Putamen (tissue), 1 donor: ENCODE data around the gene SH3BP1.
A peak's percentile ranks its signal among the peaks of the same experiment; 100 is the strongest.
"Not testable (repeated sequence)": the region's sequence is repeated elsewhere in the genome, so short reads cannot be mapped to it uniquely, and the experiment has no call there.

Source experiments
- DNase-seq: peaks from one replicate; pipeline ENCODE4 v3.0.0-alpha.2; 2016; ENCODE audit warnings: low spot score

Gene SH3BP1

DNA sequence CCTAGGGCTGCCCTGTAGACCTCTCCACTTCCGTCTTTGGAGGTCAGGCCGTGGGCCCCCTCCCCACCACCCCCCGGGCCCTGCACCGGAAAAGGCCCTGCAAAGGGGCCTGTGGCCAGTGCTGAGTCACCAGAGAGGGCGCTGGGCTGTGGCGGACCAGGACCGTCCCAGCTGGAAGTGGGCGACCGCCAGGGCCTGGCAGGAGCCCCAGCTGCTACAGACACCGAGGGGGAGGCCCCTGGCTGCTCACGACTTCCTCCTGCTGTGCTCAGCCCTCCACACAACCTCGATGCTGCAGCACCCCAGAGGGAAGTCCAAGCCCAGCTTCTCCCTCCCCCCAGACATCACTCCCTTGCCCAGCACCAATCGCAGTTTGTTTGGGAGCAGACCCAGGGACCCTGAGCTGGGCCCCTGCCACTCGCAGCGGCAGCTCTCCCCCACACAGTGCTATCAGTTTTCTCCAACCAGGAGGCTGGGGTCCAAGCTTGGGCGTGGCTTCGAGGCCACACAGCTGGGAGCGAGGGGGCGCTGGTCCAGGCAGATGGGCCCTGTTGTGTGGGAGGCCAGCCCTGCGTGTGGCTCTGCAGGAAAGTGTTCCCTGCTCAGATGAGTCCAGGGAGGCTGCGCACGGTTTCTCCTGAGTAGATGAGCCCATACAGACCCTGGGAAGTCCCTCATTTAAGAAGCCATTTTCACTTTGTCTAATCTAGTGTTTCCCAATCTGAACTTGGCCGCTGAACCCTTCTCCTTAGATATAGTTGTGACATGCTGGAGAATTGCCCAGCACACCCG, 5.6 kb upstream of the SH3BP1 start:
- peak; percentile 71 for DNase-seq

DNA sequence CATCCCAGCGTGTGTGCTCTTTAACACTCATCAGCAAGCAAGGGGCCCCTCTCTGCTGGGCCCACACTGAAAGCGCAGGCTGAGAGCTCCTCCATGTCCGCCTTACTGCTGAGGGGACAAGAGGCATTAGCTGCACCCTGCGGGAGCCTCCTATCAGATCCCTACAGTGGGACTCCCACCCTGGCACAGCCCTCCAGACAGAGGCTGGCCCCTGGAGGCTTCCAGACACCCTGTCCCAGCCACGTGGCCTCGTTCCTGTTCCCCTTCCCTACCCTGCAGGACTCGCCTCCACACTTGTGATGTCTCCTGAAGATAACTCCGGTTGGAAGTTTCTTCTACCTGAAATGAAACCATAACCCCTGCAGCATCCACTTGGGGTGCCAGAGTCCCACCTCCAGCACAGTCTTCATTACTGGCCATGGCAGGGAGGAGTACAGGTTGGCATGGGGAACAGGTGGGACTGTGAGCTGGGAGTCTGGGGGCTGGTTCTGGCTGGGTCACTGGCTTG, 5.0 kb upstream of the SH3BP1 start:
- DNase-seq, result no peak

DNA sequence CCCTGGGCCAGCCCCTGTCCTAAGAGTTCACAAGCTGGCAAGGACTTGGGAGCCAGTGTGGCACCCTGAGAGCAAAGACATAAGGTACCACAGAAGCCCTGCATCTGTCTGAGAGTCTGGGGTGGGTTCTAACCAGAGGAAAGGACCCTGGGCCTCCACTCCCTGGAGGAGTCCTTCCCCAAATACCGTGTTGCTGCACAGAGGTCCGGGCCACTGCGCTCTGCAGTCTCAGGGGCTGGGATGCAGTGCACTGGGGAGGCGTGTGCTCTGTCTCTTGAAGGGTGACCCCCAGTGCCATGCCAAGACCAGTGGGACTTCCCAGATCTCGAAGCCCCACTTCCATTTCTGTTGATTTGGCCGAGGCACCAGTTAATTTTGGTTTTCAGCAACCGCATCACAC, 4.3 kb upstream of the SH3BP1 start:
- no peak for DNase-seq

DNA sequence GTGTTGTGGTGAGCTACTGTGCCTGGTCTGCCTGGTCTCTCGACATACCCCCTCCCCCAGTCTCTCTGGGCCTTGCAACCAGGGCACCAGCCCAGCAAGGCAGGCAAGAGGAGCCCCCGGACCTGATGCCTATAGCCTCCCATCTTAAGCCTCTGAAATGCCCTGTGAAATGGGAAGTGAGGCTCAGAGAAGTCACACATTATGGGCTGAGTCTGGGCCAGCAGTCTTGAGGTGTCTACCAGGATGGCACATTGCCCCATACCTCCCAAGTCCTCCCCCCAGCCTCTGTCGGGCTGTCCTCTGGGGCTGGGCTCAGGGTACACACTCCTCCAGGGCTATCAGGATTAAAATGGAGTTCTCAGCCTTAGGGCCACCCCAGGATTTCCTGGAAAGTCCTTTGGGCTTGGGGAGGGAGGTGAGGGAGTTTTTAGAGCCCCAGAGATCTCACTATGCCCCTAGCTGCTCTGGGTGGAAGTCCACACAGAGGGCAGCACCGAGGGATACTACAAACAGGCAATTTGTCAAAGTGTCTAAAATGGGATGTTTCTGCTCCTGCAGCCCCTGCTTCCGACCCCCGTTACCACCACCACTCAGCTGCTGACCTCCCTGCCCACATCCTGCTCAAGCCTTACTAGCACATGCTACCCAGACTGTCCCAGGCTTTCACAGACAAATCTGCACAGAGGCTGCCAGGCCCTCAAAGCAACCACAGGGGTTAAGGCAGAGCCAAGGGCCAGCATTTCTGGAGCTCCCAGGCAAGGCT, 3.1 kb upstream of the SH3BP1 start:
- no peak for DNase-seq

DNA sequence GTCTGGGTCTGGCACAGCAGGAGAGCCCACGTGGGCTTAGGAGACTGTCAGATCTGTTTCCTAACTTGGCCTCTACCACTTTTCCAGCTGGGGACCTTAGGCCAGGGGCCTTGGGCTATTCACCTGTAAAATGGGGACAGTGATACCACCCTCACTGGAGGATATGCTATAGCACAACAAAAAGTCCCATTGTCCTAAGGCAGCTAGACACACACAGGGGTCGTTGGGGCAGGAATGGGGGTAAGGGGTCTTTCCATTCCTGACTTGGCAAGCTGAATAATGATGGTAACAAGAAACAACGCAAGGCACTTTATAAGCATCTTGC, 2.6 kb upstream of the SH3BP1 start:
- no peak for DNase-seq

DNA sequence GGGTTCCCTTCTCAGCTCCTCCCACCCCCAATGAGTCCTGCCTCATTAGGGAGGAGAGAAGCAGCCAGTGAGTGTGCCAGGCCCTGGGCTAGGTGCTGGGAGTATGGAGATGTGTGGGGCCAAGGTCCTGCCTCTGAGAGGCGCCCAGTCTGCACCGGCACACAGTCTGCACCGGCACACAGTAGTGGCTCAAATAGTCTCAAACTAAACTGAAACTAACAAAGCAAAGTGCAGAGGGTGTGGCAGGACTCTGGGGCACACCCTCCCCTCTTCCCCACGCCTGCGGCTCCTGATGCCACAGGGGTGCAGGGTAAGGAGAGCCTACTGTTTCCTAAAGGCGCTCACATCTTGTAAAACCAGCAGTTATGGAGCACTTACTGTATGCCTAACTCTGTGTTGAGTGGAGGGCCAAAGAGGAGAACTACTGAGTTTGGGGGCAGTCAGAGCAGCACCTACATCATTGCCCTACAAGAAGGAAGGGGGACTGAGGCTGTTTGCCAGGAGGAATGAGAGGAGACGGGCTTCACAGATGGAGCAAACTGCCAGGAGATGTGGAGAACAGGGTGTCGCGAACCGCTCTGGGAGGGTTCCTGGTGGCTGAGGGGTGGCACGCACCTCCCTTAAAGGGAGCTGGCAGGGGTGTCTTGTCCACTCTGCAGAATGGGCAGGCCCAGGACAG, 939 bp upstream of the SH3BP1 start:
- no peak for DNase-seq

DNA sequence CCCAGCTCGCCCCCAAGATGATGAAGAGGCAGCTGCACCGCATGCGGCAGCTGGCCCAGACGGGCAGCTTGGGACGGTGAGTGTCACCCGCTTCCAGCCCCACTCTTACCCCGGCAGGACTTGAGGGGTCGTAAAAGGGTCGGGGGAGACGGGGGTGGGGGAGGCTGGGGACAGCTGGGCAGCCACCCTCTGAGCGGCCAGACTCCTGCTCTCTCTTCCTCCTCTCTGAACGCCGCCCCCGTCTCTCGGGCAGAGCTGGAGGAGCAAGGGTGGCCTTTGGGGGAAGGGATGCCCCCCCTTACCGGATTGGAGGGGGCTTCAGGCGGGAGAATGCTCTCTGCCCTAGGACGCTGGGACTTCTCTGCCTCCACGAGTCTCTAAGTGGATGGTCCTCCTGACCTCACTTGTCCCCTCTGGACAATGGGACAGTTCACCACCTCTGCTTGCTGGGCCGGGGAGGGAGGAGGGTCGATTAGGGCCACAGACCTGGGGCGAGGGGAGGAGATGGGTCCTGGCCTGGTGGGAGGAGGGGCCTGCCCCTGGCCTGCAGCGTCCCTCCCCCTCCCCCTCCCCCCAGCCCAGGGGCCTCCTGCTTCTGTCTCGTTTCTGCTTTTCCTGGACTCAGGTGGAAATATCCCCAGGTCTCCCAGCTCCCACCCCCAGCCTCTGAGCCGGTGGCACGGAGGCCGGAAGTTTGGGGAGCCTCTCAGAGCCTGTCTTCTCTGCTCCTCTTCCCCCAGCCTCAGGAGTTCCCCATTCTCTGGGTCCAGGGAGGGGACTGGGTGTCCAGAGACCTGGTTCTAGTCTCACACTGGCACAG, 512 bp downstream of the SH3BP1 start:
- no peak for DNase-seq

DNA sequence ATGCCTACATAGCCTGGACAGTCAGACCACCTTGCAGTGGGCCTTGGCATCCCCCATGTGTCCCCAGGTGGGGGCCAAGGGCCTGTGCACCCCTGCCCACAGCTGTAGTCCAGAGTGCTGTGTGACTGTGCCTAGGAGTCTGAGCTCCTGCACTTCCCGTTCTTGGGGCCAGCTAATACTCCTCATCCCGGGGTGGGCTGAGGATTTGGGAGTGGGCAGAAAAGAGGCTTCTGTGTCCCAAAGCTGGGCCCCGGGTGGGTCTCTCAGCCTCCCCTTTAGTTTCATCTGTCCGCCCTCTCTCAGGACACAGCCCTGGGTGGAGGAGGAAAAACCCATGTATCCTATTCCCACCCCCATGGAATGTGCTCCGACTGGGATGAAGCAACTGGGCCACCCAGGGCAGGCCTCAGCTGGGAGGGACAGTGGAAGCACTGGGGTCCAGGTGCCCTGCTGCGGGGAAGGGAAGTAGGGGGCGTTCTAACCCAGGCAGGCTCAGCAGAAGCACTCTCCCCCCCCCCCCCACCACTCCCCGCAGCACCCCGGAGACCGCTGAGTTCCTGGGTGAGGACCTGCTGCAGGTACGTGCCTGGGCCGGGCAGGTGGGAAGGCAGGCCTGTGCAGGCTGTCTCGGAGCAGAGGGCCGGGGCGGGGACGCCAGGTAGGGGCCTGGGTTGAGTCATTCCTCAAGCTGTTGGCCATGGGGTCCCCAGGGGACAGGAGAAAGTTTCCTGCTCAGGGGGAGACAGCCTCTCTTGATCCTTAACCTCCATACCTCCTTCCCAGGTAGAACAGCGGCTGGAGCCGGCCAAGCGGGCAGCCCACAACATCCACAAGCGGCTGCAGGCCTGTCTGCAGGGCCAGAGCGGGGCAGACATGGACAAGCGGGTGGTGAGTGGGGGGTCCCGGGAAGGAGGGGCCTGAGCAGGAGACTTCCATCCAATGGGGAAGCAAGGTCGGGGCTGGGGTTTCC, 1.4 kb downstream of the SH3BP1 start:
- DNase-seq, result no peak

DNA sequence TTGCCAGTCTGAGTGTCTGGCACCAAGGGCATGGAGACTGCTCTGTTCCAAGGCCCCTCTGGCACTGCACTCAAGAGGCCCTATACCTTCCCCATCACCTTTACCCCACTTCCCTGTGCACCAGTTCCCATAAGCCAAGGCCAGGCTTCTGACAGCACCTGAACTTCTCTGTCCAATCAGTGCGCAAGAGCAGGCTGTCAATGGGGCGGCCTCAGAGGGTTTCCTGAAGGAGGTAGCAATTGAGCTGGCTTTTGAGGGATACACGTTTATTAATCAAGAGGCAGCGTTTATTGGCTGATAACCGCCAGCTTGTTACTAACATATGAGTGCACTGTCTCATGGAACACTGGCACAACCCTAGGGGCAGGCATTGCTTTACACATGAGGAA, 2.1 kb downstream of the SH3BP1 start:
- no peak for DNase-seq

DNA sequence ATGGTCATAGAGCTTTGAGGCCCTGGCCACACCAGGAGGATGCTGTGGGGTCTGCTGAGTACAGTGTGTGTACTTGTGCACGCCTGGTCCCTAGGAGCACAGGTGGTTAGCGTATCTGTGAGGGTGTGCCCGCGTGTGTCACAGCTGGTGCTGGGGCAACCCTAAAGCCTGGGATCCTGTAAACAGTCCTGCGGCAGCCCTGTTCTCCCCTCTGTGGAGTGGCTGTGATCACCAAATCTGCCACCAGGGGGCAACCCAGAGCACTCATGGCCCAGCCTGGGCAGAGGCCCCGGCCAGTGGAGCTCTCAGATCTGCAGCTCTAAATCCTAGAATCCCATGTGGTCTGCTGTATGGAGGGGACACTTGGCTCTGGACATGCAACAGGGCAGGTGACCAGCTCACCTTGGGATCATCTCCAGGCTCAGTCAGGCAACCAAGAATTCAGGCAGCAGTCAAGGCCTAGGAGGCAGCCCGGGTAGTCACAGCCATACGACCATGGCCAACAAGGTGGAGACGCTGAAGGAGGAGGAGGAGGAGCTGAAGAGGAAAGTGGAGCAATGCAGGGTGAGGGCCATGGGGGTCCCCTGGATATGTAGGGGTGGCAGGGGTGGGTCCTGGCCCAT, 3.9 kb downstream of the SH3BP1 start:
- DNase-seq, result peak; percentile 69

DNA sequence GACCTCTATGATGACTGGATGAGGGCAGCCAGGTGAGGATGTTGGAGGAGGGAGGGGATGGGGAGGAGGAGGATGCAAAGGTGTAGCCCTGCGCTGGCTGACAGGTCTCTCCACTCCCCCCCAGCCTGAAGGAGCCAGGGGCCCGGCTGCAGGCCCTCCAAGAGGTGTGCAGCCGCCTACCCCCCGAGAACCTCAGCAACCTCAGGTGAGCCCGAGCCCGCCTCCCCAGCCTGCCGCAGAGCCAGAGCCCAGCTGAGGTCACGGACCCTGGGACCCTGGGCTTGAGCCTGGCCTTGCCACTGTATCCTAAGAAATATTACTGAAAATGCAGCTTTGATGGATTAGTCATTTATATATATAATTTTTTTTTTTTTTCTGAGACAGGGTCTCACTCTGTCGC, 7.8 kb downstream of the SH3BP1 start:
- DNase-seq, result no peak

DNA sequence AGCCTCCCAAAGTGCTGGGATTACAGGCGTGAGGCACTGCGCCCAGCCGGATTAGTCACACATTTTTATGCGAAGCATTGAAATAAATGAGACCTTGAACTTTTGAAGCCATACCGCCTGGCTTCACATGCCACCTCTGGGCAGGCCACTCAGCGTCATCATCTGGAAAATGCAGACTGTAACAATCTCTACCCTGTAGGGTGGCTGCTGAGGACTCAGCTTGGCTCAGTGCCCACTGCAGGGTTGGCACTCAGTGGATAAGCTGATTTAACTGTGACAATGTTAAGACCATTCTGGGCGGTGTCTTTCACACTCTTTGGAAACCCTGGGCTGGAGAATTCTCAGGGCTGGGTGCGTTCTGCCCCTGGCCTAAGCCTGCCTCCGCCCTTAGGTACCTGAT, 8.5 kb downstream of the SH3BP1 start:
- DNase-seq, result no peak

DNA sequence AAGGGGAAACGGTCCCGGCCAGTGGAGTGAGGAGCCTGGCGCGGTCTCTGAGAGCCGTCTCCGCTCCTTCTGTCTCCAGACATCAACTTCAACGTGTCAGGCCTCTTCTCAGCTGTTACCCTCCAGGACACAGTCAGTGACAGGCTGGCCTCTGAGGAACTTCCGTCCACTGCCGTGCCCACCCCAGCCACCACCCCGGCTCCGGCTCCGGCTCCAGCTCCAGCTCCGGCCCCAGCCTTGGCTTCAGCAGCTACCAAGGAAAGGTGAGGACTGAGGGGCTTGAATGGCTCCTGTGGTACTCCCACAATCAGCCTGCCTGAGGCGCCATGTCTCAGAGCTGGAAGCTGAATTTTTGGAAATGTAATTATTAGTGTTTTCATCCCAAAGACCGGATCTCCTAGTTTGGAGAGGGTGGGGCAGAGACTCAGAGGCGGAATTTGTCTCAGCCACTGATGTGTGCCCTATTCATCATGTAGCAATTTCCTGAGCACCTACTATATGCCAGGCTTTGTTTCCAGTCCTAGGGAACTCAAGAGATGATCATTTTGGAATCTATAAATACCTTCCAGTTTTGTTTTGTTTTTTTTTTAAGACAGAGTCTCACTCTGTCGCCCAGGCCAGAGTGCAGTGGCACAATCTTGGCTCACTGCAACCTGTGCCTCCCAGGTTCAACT, 11.1 kb downstream of the SH3BP1 start:
- DNase-seq, result no peak

DNA sequence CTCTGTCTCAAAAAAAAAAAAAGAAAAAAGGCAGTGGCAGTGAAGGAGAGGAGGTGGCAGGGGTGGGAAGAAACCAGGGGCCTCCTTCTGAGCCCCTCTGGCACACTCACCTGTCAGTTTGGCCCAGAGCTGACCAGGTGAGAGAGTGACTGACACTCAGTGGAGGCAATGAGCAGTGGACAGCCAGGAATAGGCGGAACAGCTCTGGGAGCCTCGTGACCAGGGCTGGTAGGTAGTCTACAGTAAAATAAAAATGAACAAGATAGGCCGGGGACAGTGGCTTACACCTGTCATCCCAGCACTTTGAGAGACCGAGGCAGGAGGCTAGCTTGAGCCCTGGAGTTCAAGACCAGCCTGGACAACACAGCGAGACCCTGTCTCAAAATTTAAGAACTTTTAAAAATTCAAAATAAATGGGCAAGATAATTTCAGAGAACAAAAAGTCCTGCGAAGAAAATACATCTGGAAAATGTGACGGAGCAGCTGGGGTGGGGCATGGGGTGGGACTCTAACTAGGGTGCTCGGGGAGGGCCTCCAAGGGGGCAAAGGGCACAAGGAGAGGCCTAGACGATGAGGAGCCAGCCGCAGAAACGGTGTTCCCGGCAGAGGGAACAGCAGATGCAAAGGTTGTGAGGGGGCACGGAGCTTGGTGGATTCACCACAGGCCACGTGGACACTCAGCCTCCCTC, 15.2 kb downstream of the SH3BP1 start:
- no peak for DNase-seq

DNA sequence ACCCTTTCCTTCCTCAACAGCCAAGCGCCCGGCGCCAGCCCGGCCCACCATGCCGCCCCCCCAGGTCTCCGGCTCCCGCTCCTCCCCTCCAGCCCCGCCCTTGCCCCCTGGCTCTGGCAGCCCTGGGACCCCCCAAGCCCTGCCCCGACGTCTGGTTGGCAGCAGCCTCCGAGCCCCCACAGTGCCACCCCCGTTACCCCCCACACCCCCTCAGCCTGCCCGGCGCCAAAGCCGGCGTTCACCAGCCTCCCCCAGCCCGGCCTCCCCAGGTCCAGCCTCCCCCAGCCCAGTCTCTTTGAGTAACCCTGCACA, 15.7 kb downstream of the SH3BP1 start:
- DNase-seq, result no peak

DNA sequence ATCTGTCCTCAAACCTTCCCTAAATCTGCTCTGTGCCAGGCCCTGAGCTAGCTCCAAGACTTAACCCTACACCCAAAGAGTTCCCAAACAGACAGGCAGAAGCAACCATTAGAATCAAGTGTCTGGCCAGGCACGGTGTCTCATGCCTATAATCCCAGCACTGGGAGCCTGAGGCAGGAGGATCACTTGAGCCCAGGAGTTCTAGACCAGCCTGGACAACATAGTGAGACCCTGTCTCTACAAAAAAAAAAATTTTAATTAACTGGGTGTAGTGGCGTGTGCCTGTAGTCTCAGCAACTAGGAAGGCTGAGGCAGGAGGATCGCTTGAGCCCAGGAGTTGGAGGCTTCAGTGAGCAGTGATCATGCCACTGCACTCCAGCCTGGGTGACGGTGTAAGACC, 17.1 kb downstream of the SH3BP1 start:
- not testable (repeated sequence) for DNase-seq

DNA sequence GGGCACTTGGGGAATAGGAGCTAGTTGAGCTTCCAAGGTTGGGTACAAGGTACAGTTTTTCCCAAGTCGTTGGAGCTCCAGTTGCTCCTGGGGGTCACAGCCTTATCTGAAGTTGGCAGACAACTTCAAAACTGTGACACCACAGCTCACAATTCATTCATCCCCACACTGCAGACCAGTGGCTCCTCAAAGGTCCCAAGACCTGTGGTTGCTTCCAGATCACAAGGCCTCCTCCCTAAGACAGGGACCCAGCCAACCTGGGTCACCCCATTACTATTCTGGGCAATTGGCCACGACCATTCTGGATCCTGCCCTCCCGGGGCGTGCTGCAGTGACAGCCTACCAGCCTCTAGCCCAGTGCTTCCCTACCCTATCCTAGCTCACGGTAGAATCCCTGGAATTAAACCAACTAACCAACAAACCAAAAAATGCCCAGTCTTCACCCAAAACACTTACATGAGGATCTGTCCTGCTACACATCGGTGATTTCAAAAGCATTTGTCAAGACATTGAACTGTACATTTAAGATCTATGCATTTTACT, 18.2 kb downstream of the SH3BP1 start:
- DNase-seq, result no peak

DNA sequence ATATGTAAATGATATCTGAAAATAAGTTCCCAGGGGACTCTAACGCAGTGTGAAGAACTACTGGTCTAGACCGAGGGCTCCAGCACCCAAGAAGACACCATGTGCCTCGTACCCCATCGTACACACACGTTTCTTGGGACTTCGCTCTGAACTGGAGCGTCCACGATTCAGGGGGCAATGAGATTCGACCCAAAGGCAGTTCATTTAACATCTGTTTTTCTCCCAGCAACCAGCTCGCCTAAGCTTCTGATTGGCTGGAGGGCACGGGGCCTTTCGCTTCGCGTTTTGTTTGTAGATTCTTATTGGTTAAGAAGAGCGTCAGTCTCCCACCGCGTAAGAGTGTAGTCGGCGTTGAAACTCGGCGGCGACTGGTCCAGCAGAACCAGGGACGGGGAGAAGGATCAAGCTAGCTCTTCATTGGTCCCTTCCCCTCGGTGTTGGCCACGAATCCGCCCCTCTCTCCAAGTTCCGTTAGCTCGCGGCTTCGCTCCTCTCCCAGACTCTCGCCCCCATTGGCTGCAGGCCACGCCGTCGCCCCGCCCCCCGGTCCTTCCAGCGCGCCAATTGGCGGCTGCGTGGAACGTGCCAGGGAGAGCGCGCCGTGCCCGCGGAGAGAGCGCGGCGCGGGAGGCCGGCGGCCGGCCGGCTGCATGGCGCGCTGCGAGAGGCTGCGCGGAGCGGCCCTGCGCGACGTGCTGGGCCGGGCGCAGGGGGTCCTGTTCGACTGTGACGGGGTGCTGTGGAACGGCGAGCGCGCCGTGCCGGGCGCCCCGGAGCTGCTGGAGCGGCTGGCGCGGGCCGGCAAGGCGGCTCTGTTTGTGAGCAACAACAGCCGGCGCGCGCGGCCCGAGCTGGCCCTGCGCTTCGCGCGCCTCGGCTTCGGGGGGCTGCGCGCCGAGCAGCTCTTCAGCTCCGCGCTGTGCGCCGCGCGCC, 18.9 kb downstream of the SH3BP1 start, which contains the start of gene PDXP:
TSS of gene PDXP (plus strand) at position 591 of the 933 bp plus-strand sequence. CDS start at position 651, 60 bp downstream.
- DNase-seq, result peak; percentile 100
